ENCODE results near the gene TRIM72. TPM values are rescaled to one million over a fixed set of nuclear protein-coding genes. Genes with fewer than 3 reads are reported as not detected.

The TRIM72 gene
- total and polyA plus RNA-seq, 2 of the 8 experiments (the other 6 are each of a cell fraction or from before 2014, with no cell fraction given) = 0.57 to 2.1 TPM

DNA sequence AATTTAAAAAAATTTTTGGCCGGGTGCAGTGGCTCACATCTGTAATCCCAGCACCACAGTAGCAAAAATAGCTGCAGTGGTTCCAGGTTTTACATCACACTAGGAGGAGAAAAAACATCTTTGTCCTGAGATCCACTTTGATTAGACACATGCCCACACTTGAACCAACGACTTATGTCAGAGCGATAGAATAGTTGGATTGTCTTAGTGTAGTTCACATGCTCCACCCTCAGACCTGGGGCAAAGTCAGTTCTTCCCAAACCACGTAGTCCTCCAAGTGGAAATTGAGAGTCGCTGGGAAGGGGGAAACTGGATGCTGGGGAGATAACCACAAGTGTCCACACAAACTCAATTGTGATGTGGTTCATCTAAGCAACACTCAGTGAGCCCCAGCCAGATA is 34.4 kb downstream of the TRIM72 start (continued):
- TF ChIP-seq RXRA (IDR thresholded peaks at IDR 0.05; ENCODE audit: insufficient read depth, low read depth, low read length) (no peak), CHD1 (IDR thresholded peaks at IDR 0.05; ENCODE audit: low read depth, low read length) (no peak), KDM1A (IDR thresholded peaks at IDR 0.05; ENCODE audit: borderline replicate concordance, low read length) (no peak)
- TF ChIP-seq, protein P1, sequence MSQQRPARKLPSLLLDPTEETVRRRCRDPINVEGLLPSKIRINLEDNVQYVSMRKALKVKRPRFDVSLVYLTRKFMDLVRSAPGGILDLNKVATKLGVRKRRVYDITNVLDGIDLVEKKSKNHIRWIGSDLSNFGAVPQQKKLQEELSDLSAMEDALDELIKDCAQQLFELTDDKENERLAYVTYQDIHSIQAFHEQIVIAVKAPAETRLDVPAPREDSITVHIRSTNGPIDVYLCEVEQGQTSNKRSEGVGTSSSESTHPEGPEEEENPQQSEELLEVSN (IDR thresholded peaks at IDR 0.05) = no peak

Data from H1 (cell line).